GM19099 (cell line): ENCODE results near the gene WWC1.

Experiments used
- POLR2A ChIP-seq: IDR thresholded peaks from 3 replicates; pipeline ENCODE4 v1.6.1; 2011; ENCODE audit warnings: low read depth; ENCODE audit not compliant: insufficient read length; ENCODE audit errors: extremely low read depth

WWC1 gene

DNA sequence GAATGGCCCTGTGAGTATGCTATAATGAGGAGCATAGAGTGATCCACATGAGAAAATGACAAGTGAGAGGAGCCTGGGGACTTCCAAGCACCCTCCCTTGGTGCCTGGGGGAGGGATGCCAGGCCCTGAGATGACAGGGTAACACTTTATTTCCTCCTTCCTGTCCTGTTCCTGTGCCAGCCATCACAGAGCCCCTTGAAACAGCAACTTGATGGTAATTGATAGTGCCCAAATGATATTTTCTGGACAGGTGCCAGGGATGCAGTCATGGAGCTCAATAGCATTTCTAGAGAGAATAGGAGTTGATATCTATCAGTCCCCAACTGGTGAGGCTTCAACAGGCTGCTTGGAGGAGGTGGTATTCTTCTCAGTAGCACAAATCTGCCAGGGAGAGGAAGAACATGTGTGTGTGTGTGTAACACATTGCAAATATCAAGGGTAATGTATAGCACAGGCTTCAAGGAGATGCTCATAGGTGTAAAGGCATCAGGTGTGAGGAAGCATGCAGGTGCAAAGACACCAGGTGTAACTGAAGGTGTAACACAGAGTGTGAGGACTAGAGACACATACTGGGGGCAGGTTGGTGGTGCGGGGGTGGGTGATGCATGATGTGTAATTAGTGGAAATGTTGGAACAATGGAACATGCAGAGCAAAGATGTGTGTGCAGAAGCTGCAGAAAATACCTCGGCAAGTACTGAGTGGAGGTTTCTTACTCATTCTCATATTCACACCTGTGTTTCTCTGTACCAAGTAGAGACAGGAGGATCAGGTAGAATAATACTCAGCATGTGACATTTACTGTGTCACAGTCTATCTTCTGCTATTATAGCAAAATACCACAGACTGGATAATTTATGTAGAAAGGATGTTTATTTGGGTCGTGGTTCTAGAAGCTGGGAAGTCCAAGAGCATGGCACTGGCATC lies 18.1 kb upstream of the WWC1 start:
- TF ChIP-seq POLR2A, result no peak

DNA sequence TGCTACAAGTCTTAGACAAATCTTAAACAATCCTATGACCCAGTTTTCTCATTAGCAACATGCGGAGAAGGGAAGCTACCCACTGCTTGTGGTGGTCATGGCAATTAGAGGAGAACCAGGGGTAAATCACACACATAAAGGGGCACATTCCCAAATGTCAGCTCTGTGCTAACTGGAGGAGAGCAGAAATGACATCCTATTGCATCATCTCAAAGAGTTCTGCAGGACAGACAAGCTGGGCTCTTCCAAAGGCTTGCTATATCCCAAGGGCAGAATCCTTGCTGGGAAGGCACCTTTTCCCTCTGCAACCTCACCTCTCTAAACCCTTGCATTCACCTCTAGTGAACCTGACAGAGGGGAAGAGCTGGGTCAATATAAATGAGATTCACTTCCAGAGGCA lies 17.0 kb upstream of the WWC1 start:
- no peak for TF ChIP-seq POLR2A

DNA sequence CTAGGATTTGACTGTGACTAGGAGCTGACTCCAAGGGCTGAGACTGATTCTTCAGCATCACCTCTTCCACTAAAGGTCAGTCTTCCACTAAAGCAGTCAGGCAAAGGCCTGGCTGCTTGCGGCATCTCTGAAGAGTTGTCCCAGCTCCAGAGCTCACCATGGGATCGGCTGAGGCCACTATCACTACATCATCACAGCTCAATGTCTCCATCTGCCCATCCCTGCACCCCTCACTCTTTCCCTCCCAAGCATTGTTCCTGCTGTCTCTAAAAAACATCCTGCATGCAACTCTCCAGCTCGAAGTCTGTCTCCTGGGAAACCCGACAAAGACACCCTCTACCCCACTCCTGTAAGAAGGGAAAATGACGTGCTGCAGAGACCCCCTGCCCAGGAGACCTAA lies 15.5 kb upstream of the WWC1 start:
- TF ChIP-seq POLR2A, result no peak

DNA sequence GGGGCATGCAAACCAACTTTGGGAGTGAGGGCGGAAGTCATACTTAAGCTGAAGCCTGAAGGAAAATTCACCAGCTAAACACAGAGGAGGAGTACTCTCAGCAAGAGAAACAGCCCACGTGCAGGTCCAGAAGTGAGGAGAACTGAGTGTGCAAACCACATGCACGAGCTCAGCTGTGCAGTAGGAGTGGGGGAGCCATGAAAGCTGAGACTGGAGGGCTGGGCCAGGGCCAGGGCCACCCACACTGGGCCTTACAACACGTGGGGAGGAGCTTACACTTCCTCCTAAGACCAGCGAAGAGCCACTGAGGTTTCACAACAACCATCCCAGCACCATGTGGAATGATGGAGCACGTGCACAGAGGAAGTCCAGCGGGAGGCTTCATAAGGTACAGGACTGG lies 9.3 kb upstream of the WWC1 start:
- TF ChIP-seq POLR2A, result no peak

DNA sequence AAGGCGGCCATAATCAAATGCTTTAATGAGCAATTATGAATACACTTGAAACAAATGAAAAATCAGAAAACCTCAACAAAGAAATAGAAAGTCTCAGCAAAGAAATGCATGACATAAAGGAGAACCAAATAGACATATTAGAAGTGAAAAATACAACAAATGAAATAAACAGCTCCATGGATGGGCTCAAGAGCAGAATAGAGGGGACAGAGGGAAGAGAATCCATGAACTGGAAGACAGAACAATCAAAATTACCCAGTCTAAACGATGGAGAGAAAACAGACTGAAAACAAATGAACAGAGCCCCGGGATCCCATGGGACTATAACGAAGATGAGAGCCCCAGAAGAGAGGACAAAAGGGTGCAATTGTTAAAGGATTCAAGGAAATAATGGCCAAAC lies 6.6 kb upstream of the WWC1 start:
- TF ChIP-seq POLR2A, result no peak

DNA sequence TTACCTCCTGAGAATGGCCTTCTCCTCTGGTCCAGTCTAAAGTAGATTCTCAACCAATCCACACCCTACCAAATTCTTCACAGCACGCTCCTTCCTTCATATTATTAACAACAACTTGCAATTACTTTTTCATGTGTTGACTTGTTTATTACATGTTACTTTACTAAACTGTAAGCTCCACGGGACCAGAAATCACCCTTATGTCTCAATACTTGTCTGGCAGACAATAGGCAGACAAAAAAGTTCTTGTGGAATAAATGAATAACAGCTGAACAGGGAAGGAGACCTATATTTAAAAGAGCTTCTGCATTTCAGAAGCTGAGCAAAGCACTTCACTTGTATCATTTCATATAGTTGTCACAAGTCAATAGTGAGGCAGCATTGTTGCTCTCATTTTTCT lies 5.7 kb upstream of the WWC1 start:
- TF ChIP-seq POLR2A, result no peak

DNA sequence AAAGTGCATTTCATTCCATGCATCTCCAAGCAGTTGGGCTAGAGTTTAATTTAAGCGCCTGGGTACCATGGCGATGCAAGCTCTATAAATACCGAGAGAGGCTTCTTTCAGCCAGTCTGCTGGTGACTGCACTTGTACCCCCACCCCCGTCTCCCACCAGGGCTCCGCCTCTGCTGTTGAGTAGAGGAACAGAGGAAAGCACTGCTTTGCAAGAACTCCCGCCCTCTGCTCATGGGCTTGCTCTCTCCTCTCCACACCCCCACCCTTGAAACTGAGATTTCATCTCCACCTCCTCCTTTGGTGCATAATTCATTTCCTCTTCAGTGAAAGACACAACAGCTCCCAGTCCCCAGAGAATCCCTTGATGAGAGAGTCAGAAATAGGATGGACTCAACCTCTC lies 5.1 kb upstream of the WWC1 start:
- TF ChIP-seq POLR2A, result no peak

DNA sequence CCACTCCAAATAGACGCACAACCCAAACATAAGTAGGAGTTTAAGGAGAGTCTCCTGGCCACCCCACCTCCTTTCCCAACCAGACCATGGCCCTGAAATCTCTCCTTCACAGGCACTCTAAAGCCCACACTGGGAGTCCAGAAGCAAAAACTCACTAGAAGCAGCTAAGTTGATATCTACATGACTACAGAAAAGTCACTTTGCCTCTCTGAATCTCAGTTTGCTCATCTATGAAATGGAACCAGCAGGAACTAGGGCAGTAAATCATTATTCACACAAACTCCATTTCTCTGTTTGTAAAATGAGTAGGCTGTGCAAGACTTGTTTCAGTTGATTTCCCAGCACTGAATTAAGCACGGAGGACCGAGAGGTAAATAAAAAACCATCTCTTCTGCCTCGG lies 4.1 kb upstream of the WWC1 start:
- TF ChIP-seq POLR2A, result no peak

DNA sequence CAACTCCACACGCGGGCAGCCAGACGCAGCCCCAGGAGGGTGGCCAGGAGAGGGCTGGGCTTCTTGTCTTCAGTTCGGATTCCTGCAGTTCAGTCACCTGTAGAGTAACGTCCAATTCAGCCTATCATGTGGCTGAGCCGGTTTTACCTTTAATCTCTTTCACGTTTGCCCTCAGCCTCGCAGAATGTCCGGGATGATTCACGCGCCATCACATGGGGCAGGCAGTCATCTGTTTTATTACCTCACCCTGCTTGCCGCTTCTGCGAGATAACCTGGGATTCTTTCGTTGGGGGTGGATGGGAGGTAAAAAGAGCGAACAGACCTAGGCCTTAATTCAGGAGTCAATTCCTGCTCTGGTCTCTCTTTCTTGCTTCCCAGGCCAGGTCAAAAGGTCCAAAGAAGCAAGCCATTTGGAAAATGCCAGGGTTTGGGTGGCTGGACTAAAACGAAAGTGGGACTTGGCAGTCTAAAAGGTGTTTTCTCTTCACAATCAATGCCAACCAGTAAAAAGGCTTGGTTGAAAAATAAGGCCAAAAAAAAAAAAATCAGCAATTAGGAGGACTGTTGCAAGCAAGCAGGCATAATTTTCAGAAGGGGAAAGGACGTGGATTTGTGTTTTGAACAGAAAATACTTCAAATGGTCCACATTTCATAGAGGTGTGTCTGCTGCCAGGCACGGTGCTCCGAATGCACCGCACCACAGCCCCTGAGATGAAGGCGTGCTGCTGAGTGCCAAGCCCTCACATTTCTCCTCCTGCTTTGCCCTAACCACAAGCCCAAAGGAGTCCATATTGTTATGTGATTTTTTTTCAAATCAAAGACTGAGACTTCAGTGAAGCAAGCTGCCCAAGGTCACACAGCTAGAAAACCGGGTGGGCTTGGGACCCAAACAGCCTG lies 2.8 kb upstream of the WWC1 start:
- no peak for TF ChIP-seq POLR2A

DNA sequence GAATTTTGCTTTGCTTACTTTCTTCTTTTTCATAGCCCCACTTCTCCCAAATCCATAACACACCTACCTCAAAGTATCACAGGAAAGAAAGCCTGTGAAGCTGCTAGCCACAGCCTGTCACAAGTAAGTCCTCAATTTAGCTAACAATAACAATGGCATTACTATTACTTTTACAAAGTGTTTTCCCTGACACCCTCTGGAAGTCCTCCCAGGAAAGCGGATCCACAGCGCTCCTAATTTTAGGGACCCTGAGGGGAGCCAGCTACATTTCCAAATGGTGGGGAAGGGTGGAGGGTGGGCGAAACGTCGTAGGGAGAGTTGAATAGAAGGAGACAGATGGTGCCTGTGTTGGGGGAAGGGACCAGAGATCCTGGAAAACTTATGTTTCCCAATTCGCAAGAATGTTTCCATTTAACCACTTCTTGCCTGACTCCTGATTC lies 523 bp upstream of the WWC1 start:
- no peak for TF ChIP-seq POLR2A

DNA sequence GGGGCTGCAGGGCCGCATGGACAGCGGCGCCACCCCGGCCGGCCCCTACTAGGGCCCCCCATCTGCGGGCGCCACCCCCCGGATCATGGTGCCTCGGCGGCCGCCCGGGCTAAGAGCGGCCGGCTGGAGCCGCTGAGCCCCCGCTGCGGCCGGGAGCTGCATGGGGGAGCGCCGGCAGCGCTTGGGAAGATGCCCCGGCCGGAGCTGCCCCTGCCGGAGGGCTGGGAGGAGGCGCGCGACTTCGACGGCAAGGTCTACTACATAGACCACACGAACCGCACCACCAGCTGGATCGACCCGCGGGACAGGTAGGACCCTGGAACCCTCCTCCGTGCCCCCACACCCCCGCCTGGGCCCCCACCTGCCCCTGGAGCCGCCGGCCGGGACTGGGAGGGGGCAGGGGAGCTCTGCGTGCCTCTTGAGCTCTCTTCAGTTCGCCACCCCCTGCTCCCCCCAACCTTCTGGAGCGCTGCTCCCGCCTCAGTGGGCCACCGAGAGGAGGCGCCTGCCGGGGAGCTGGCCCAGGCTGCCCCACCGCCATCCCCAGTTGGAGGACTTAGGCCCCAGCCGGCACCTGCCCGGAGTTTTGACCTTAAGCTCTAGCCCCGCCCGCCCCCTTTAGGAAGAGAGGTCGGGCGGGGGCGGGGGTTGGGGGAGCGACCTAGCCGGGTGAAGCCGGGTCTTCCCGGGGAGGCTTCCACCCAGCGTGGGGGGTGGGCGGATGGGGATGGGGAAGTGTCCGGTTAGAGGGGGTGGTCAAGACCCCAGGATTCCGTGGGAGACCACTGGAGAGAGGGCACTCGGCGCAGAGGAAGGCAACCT lies 730 bp downstream of the WWC1 start:
- TF ChIP-seq POLR2A, result no peak

DNA sequence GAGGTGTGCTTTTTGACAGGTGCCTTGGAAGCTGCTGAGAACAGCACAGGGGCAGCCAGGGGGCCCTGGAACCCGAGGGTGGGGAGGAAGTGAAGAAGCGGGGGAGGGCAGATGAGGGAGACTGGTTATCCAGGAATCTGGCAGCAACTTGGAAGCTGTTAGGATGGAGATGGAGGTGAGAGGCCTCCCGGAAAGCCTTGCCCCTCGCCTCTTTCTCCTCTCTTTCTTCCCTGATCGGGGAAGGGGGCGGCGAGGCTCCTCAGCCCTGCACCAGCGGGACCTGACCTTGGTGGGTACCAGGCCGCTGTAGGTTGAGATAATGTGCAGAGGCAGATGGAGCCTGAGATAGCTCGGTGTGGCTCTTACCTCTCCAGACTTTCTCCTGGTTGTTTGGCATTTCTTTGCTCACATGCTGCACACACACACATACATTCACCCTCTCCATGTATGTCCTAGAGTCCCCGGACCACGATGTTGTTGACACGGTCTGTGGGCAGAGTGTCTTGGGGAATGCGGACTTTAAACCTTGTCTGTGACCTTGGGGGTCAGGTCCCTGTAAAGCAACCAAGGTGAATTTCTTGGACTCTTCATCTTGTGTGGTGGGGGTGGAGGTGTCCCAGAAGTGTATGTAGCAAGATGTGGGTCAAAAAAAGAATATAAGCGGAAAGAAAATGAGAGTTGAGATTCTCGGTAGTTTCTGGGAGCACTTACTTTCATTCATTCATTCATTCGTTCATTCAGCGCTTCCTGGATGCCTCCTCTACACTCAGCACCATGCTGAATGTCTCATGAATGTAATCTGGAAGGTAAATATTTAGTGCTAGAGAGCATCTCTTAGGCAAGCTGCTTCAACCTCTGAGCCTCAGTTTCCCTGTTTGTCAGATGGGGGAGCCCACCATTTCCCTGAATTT lies 1.6 kb downstream of the WWC1 start:
- no peak for TF ChIP-seq POLR2A

DNA sequence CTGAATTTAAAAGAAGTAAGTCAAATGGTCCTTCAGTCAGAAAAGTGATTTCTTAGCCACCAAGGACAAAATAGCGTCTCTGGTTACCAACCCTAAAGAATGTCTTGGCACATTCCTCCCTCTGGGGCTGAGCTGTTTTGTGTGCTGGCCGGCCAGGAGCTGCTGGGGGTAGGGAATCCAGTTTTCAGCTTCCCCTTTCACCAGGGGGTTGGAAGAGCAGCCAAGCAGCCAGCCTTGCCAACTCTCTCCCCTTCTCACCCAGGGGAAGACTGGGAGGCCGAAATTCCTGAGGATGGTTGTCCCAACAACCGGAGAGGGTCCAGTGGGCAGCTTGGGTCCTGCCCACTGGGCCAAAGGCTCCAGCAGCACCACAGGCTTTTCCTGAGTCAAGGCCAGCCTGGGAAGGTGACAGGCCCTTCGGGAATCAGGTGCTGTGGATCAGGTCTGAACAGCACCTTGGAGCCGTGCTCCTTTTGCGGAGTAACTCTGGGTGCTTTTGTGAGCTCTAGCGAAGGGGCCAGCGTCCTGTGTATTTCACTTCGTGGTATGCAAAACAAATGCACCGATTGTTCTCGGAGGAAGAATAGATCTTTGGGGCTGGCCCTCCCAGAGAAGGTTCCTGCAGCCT lies 4.2 kb downstream of the WWC1 start:
- TF ChIP-seq POLR2A, result no peak

DNA sequence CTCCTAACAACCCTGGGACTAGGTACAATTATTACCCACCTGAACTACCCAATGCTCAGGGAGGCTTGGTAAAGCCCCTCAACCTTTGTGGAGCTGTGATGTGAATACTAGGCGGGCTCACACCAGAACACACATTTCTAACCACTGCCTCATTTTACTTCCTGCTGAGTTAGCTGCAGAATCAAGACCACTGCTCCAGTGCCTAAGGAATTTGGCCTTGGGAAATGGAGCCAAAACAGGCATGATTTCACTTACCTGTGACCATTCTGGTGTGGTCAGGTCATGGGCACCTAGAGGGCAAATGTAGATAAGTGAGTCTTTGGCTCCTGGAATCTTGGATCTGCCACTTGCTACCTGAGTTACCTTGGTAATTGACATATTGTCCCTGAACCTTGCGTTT lies 5.2 kb downstream of the WWC1 start:
- TF ChIP-seq POLR2A, result no peak

DNA sequence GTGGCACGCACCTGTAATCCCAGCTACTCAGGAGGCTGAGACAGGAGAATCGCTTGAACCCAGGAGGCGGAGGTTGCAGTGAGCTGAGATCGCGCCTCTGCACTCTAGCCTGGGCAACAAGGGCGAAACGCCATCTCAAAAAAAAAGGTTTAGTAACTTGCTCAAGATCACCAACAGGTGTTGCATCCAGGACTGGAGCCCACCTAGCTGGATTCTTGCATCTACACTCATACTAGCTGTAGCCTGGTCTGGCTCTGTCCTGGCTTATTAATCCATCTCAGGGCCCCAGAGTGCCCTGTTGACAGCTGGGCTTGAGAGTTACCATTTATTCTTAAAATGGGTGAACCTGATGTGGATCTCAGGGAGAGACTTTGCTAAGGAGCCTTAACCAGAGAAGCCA lies 7.5 kb downstream of the WWC1 start:
- no peak for TF ChIP-seq POLR2A
